ENCODE results near the gene THOC3.
"Not testable (repeated sequence)": the region's sequence is repeated elsewhere in the genome, so short reads cannot be mapped to it uniquely, and the experiment has no call there.

DNA sequence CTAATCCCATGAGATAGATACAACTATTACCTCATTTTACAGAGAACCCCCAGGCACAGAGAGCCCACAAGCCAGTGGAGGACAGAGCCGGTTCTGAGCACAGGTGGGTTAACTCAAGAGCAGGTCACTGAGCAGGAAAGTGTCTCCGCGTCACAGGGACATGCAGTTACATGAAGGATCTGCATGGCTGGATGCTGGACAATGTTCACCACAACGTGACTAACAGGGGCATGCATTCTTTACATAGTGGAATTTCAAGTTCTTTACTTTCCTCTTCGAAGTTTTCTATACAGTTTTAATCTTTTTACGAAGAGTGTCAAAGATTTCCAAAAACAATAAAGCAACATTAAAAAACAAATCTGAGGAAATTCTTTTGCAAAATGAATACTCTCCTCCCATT, 7.9 kb downstream of the THOC3 start:
- TF ChIP-seq, protein P1, sequence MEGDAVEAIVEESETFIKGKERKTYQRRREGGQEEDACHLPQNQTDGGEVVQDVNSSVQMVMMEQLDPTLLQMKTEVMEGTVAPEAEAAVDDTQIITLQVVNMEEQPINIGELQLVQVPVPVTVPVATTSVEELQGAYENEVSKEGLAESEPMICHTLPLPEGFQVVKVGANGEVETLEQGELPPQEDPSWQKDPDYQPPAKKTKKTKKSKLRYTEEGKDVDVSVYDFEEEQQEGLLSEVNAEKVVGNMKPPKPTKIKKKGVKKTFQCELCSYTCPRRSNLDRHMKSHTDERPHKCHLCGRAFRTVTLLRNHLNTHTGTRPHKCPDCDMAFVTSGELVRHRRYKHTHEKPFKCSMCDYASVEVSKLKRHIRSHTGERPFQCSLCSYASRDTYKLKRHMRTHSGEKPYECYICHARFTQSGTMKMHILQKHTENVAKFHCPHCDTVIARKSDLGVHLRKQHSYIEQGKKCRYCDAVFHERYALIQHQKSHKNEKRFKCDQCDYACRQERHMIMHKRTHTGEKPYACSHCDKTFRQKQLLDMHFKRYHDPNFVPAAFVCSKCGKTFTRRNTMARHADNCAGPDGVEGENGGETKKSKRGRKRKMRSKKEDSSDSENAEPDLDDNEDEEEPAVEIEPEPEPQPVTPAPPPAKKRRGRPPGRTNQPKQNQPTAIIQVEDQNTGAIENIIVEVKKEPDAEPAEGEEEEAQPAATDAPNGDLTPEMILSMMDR (IDR thresholded peaks at IDR 0.05; ENCODE audit: low read length): not testable (repeated sequence)
- not testable (repeated sequence) for TF ChIP-seq EZH2 (IDR thresholded peaks at IDR 0.05; ENCODE audit: borderline replicate concordance, low read length)
